ENCODE results near the gene THBS4.

The THBS4 gene

GRCh38 chr5:80116465-80116864 lies 81.3 kb downstream of the THBS4 start:
- no peak for DNase-seq (ENCODE audit: low read depth in 2 of 2)

GRCh38 chr5:80117446-80117845 lies 82.3 kb downstream of the THBS4 start:
- no peak for DNase-seq (ENCODE audit: low read depth in 2 of 2)

- DNase-seq (ENCODE audit: low read depth in 2 of 2) = no peak
These were observed 84.2 kb downstream of the THBS4 start for GRCh38 chr5:80119372-80119771.

- DNase-seq (ENCODE audit: low read depth in 2 of 2) = no peak
These were observed 87.4 kb downstream of the THBS4 start for GRCh38 chr5:80122579-80122978.

GRCh38 chr5:80124121-80124918 lies 89.2 kb downstream of the THBS4 start:
- DNase-seq (ENCODE audit: low read depth in 2 of 2) = no peak

GRCh38 chr5:80125022-80125961 lies 90.1 kb downstream of the THBS4 start:
- no peak for DNase-seq (ENCODE audit: low read depth in 2 of 2)

DNA sequence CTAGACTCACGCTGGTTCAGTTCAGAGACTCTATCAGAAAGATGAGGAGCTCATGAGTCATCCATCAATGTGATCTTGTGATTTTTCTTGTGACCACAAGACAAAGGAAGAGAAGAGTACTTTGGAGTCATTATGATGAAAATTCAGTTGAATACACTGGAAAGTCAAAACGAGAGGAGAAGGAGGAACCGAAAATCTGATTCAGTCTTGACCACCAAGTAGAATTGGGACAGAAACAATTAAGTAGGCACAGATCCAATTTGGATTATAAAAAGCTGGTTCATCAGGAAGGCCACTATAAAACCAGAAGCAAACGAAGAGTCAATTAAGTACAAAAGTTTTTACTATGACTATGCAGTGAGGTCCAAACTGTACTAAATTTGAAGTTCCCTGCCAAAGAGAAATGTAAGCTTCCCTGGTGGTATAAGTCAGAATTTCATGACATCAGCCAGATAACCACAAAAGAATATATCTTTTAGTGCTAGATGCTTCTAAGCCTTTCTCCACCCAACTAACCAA lies 90.9 kb downstream of the THBS4 start:
- DNase-seq (ENCODE audit: low read depth in 2 of 2) = no peak

DNA sequence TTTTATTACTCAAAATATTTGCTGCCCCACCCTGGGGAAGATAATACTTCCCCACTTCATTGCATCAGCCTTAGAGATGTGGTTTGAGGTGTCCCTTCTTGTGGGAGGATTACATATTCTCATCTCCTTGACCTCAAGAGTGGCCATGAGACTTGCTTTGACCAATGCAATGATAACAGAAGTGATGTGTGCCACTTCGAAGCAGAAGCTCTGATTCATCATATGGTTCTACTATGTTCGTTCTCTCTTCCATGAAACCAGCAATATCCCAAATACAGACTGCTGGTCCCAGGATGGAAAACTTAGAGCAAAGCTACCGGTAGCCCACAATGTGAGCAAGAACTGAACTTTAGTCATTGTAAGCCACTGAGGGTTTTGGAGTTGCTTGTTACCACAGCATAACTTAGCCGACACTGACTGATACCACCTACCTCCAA lies 92.0 kb downstream of the THBS4 start:
- DNase-seq (ENCODE audit: low read depth in 2 of 2) = no peak

DNA sequence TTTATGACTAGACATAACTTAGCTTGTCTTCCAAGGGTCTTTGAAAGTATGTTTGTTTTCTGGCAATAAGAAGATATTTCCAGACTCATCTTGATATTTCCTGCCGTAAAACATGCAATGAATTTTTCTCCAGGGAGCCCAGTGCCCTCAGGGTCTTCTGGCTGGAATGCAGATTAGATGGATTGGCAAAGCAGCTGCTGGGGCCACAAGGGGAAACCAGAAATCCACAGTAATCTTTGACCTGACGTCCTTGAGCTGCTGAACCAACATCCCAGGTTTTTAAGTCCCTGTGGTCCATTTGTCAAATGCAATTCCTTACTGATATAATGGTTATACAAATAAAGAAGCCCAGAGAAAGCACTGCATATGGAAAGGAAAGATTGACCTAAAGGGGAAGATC lies 93.0 kb downstream of the THBS4 start:
- DNase-seq (ENCODE audit: low read depth in 2 of 2) = no peak

- DNase-seq (ENCODE audit: low read depth in 2 of 2) = no peak
These were observed 94.0 kb downstream of the THBS4 start for GRCh38 chr5:80129146-80129545.
